Measurements from ENCODE around the gene PCSK4. TPM values are rescaled to one million over a fixed set of nuclear protein-coding genes. Genes with fewer than 3 reads are reported as not detected.
A peak's percentile ranks its signal among the peaks of the same experiment; 100 is the strongest.

Gene PCSK4
- total and polyA plus RNA-seq, 9 of the 15 experiments (the other 6 are each of a cell fraction or from before 2014, with no cell fraction given), result 0.01 to 9.1 (median 2.1) TPM; not detected in 1

DNA sequence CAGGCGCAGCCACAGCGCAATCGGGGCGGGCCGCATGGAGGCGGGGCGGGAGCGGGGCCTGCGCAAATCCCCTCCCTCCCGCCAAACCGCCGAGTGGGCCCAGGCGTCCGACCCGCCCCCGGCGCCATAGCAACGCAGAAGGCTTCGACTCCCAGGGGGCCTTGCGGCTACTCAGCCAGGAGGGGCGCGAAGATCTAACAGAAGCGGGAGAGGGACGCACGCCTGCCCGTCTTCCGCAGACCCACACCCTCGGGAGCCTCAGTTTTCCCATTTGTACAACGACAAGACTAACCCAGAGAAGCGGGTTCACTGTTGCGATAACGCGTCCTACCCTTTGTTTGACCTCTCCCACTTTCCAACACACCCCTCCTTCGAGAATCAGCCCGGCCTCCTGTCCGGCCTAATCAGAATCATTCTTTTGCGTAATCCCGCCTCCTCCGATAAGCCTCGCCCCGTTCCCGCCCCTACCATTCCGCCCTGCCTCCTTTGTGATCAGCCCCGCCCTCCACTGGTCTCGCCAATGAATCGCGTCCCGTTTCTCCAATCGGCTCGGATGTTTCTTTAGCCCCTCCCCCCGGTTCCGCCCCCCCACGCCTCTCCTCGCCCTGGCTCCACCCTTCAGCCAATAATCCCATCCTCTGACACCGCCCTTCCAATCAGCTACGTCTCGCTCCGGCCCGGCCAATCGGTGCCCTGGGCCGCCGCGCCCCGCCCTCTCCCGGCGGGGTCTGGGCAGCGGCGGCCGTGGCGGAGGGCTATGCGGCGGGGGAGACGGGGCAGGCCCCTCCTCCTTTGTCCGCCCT, at the start of gene PCSK4 (continued):
- TF ChIP-seq, protein P1, sequence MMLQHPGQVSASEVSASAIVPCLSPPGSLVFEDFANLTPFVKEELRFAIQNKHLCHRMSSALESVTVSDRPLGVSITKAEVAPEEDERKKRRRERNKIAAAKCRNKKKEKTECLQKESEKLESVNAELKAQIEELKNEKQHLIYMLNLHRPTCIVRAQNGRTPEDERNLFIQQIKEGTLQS (IDR thresholded peaks at IDR 0.05), result peak; percentile 63
- TF ChIP-seq, protein P1 (CRISPR knock-in tag; conservative IDR thresholded peaks at IDR 0.05), result no peak
- TF ChIP-seq, protein P2, sequence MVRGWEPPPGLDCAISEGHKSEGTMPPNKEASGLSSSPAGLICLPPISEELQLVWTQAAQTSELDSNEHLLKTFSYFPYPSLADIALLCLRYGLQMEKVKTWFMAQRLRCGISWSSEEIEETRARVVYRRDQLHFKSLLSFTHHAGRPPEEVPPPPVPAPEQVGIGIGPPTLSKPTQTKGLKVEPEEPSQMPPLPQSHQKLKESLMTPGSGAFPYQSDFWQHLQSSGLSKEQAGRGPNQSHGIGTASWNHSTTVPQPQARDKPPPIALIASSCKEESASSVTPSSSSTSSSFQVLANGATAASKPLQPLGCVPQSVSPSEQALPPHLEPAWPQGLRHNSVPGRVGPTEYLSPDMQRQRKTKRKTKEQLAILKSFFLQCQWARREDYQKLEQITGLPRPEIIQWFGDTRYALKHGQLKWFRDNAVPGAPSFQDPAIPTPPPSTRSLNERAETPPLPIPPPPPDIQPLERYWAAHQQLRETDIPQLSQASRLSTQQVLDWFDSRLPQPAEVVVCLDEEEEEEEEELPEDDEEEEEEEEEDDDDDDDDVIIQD (CRISPR knock-in tag; IDR thresholded peaks at IDR 0.05), result no peak
- no peak; a peak in 1 of 4 replicates for TF ChIP-seq CSDE1 (IDR thresholded peaks at IDR 0.05)
- no peak for TF ChIP-seq ZNF444 (CRISPR knock-in tag; IDR thresholded peaks at IDR 0.05)
- TF ChIP-seq TCF7 (IDR thresholded peaks at IDR 0.05; ENCODE audit: borderline replicate concordance), result no peak
- TF ChIP-seq, protein P3, sequence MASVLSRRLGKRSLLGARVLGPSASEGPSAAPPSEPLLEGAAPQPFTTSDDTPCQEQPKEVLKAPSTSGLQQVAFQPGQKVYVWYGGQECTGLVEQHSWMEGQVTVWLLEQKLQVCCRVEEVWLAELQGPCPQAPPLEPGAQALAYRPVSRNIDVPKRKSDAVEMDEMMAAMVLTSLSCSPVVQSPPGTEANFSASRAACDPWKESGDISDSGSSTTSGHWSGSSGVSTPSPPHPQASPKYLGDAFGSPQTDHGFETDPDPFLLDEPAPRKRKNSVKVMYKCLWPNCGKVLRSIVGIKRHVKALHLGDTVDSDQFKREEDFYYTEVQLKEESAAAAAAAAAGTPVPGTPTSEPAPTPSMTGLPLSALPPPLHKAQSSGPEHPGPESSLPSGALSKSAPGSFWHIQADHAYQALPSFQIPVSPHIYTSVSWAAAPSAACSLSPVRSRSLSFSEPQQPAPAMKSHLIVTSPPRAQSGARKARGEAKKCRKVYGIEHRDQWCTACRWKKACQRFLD (CRISPR knock-in tag; IDR thresholded peaks at IDR 0.05), result no peak
- TF ChIP-seq ZFX (CRISPR knock-in tag; IDR thresholded peaks at IDR 0.05), result no peak; the same call in 1 of the 2 replicates
- TF ChIP-seq ILK (tag; IDR thresholded peaks at IDR 0.05; ENCODE audit: borderline replicate concordance, low read depth), result no peak
- TF ChIP-seq MAFG (tag; conservative IDR thresholded peaks at IDR 0.05), result no peak
- TF ChIP-seq, protein P4, sequence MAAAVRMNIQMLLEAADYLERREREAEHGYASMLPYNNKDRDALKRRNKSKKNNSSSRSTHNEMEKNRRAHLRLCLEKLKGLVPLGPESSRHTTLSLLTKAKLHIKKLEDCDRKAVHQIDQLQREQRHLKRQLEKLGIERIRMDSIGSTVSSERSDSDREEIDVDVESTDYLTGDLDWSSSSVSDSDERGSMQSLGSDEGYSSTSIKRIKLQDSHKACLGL (CRISPR knock-in tag; IDR thresholded peaks at IDR 0.05; ENCODE audit: borderline replicate concordance, poor library complexity, severe bottlenecking), result no peak
- no peak for TF ChIP-seq GATA2 (CRISPR knock-in tag; IDR thresholded peaks at IDR 0.05)
- TF ChIP-seq, protein P5, sequence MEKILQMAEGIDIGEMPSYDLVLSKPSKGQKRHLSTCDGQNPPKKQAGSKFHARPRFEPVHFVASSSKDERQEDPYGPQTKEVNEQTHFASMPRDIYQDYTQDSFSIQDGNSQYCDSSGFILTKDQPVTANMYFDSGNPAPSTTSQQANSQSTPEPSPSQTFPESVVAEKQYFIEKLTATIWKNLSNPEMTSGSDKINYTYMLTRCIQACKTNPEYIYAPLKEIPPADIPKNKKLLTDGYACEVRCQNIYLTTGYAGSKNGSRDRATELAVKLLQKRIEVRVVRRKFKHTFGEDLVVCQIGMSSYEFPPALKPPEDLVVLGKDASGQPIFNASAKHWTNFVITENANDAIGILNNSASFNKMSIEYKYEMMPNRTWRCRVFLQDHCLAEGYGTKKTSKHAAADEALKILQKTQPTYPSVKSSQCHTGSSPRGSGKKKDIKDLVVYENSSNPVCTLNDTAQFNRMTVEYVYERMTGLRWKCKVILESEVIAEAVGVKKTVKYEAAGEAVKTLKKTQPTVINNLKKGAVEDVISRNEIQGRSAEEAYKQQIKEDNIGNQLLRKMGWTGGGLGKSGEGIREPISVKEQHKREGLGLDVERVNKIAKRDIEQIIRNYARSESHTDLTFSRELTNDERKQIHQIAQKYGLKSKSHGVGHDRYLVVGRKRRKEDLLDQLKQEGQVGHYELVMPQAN (IDR thresholded peaks at IDR 0.05; ENCODE audit: borderline replicate concordance), result peak; percentile 98
- no peak for TF ChIP-seq CC2D1A (IDR thresholded peaks at IDR 0.05)
- TF ChIP-seq, protein P6, sequence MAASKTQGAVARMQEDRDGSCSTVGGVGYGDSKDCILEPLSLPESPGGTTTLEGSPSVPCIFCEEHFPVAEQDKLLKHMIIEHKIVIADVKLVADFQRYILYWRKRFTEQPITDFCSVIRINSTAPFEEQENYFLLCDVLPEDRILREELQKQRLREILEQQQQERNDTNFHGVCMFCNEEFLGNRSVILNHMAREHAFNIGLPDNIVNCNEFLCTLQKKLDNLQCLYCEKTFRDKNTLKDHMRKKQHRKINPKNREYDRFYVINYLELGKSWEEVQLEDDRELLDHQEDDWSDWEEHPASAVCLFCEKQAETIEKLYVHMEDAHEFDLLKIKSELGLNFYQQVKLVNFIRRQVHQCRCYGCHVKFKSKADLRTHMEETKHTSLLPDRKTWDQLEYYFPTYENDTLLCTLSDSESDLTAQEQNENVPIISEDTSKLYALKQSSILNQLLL (CRISPR knock-in tag; IDR thresholded peaks at IDR 0.05; ENCODE audit: borderline replicate concordance), result no peak
- no peak; the same call in 1 of the 2 replicates for TF ChIP-seq CBX1 (IDR thresholded peaks at IDR 0.05; ENCODE audit: low read depth)
- no peak for TF ChIP-seq TAF9B (IDR thresholded peaks at IDR 0.05; ENCODE audit: partially characterized antibody)
- no peak for TF ChIP-seq U2AF2 (optimal IDR thresholded peaks at IDR 0.05; ENCODE audit: low read depth, low read length)
- no peak for TF ChIP-seq CREBBP (IDR thresholded peaks at IDR 0.05; ENCODE audit: low read depth, low read length)
- no peak for TF ChIP-seq RUNX1 (IDR thresholded peaks at IDR 0.05; ENCODE audit: low read depth)
